H1 (cell line): ENCODE data around the gene HP1BP3.

Experiments used
- CBX8 ChIP-seq: fragments of 300-800, 300-1000 bp; sonication (generic); IDR thresholded peaks from 2 replicates; pipeline ENCODE4 v1.7.1; 2016; ENCODE audit warnings: low read depth, low read length, borderline replicate concordance
- EGR1 ChIP-seq: IDR thresholded peaks from 2 replicates; pipeline ENCODE4 v1.6.1; 2011; ENCODE audit warnings: low read depth, low read length, borderline replicate concordance
- TBP ChIP-seq: IDR thresholded peaks from 2 replicates; pipeline ENCODE4 v1.6.1; 2011; ENCODE audit warnings: low read depth, low read length, improper control_type of control experiment

DNA sequence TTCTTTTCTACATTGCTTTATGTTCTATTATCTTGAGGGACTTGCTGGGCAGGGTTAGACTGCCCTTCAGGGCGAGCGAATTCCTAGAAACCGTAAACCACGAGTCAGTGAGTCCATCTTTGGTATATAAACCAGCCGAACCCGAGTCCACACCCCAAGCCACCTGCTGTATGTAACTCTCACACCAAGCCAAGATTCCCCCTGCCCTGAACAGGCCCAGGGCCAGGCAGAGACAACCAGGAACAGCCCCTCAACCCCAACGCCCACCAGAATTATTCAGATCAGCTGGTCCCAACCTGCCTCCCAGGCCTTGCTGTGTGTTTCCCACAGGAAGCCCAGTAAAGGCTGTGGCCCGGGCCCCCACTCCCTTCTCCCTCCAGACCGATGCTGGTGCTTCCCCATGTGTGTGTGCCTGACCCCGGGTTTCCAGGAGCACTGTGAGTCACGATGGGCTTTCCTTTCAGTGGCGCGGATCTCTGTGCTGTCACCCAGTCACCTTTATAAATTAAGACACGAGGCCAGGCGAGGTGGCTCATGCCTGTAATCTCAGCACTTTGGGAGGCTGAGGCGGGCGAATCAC is 86.4 kb downstream of the HP1BP3 start:
- TF ChIP-seq TBP (no peak), EGR1 (no peak), CBX8 (no peak)
